ENCODE data around the gene ZNF530. TPM values are rescaled to one million over a fixed set of nuclear protein-coding genes. Genes with fewer than 3 reads are reported as not detected.
A peak's percentile ranks its signal among the peaks of the same experiment; 100 is the strongest.

Gene ZNF530
- total RNA-seq, 1 donor from 2014 or later = 20.4 TPM

DNA sequence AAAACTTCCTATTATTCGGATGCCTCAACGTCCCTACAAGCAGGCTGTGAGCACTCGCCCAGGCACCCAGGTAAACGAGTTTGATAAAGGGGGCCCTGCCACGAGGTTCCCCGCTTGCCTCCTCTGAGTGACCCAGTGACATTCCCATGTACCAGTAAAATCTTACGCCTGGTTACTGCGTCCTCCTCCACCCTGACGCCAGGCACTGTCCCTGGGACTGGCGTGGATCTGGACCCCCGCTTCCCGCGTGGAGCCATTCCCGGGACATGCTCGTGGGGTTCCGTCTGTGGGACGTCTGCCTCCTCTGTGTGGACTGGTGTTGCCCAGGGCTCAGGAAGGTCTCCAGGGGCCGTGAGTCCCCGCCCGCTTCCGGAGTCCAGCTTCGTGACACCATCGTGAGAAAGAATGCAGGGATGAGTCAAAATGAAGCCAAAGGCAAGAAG, 39.6 kb upstream of the ZNF530 start:
- H3K9me3 Mint-ChIP-seq = peaks cover 73% of the 10 kb centered on the region
- peak overlapping the region; percentile 84 for H3K4me2 ChIP-seq
- no peak for DNase-seq (ENCODE audit: low spot score)
- peaks cover 13% of the 10 kb centered on the region for H3K27me3 Mint-ChIP-seq (ENCODE audit: insufficient read depth, low read depth)
- H3K4me3 ChIP-seq = peak overlapping the region; percentile 87
- H2AFZ ChIP-seq (replicated peaks) = peak overlapping the region; percentile 89
- H3K36me3 ChIP-seq = no peaks in the 10 kb centered on the region
- peaks cover 35% of the 10 kb centered on the region for H3K36me3 Mint-ChIP-seq
- H3K9me3 ChIP-seq (ENCODE audit: low read depth) = peaks cover 16% of the 10 kb centered on the region
- H3K27ac ChIP-seq = no peak overlapping the region
- H3K27ac Mint-ChIP-seq = peak overlapping the region; percentile 65
- H4K20me1 ChIP-seq (ENCODE audit: low read depth) = peaks cover 8% of the 10 kb centered on the region
- H3K27me3 ChIP-seq = no peaks in the 10 kb centered on the region
- H3K4me3 Mint-ChIP-seq = peak overlapping the region; percentile 99
- H3K4me1 ChIP-seq = peaks cover 6% of the 10 kb centered on the region
- H3K9ac ChIP-seq = no peak overlapping the region
- H3K4me1 Mint-ChIP-seq = peaks cover 11% of the 10 kb centered on the region
- no peaks in the 10 kb centered on the region for H3F3A ChIP-seq (ENCODE audit: low read depth)
- peaks cover 20% of the 10 kb centered on the region for H3K79me2 ChIP-seq (ENCODE audit: low read depth)
- TF ChIP-seq EZH2phosphoT487 (IDR thresholded peaks at IDR 0.05) (no peak), EZH2 (IDR thresholded peaks at IDR 0.05) (no peak)
- TF ChIP-seq, protein P1, sequence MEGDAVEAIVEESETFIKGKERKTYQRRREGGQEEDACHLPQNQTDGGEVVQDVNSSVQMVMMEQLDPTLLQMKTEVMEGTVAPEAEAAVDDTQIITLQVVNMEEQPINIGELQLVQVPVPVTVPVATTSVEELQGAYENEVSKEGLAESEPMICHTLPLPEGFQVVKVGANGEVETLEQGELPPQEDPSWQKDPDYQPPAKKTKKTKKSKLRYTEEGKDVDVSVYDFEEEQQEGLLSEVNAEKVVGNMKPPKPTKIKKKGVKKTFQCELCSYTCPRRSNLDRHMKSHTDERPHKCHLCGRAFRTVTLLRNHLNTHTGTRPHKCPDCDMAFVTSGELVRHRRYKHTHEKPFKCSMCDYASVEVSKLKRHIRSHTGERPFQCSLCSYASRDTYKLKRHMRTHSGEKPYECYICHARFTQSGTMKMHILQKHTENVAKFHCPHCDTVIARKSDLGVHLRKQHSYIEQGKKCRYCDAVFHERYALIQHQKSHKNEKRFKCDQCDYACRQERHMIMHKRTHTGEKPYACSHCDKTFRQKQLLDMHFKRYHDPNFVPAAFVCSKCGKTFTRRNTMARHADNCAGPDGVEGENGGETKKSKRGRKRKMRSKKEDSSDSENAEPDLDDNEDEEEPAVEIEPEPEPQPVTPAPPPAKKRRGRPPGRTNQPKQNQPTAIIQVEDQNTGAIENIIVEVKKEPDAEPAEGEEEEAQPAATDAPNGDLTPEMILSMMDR (IDR thresholded peaks at IDR 0.05) = no peak

DNA sequence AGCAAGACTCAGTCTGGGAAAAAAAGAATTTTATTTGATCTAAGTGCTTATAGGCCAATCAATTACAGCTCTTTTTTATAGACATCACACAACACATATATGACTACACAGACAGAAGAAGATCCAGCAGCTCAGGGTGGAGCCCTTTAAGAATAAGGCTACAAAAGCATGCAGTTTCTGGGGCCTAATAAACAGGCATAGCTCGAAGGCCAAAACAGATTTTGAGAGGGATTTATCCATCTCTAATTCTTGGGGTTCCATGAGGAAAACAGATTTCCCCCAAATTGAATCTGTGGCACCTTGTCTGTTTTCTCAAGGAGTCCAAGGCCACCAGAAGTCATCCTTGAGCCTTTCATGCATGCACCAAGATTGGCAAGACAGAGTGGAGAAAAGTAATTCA, 36.1 kb upstream of the ZNF530 start:
- Histone ChIP-seq H2AFZ (replicated peaks) (no peak overlapping the region), H3K27me3 (no peaks in the 10 kb centered on the region), H3K27ac (no peak overlapping the region), H3F3A (ENCODE audit: low read depth) (no peaks in the 10 kb centered on the region), H3K36me3 (no peaks in the 10 kb centered on the region), H4K20me1 (ENCODE audit: low read depth) (peaks cover 5% of the 10 kb centered on the region), H3K9ac (no peak overlapping the region), H3K4me2 (no peak overlapping the region), H3K79me2 (ENCODE audit: low read depth) (peaks cover 10% of the 10 kb centered on the region), H3K9me3 (ENCODE audit: low read depth) (peaks cover 37% of the 10 kb centered on the region), H3K4me3 (no peak overlapping the region), H3K4me1 (peaks cover 4% of the 10 kb centered on the region)
- H3K36me3 Mint-ChIP-seq = peaks cover 8% of the 10 kb centered on the region
- no peak overlapping the region for H3K4me3 Mint-ChIP-seq
- H3K9me3 Mint-ChIP-seq = peaks cover 84% of the 10 kb centered on the region
- DNase-seq (ENCODE audit: low spot score) = no peak
- H3K4me1 Mint-ChIP-seq = peaks cover 8% of the 10 kb centered on the region
- TF ChIP-seq EZH2 (IDR thresholded peaks at IDR 0.05) (no peak), EZH2phosphoT487 (IDR thresholded peaks at IDR 0.05) (no peak)
- TF ChIP-seq, protein P1 (IDR thresholded peaks at IDR 0.05) = no peak
- no peak overlapping the region for H3K27ac Mint-ChIP-seq
- peaks cover 16% of the 10 kb centered on the region for H3K27me3 Mint-ChIP-seq (ENCODE audit: insufficient read depth, low read depth)

DNA sequence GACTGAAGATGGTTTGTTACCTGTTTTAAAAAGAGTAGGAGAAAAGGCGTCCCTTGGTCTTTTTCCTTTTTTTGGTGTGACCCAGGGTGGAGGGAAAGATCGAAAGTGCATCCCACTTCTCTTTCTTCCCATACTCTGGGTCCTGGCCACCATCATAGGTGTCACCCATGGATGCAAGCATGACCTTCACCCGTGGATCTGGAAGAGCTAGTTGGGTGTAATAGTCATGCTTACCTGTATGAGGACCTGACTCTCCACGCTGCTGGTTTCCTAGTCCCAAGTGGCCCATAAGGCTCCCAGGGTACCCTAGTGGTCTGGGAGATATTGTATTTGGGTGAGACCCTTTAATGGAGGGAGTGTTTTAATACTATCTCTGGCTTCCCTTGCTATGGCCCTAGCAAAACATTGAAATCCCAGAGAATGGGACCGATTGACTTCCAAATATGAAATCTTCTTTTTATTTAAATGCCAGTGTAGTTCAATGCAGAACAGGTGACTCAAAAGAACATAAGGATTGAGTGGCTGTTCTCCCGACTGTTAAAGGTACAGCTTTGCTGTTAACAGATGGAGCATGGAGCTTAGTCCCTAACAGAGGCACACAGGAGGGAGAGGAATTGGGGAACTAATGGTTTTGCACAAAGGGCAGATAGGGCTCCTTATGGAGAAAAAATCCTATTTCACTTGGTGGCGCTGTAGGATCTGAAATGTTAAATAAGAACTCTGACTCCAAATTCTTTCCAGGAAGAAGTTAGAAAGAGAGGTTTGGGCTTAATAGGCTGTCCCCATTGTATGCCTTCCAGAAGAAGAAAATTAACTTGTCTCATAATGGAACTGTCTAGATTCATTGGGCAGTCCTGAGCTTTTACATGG, 33.1 kb upstream of the ZNF530 start:
- Histone ChIP-seq H3K9me3 (ENCODE audit: low read depth) (peaks cover 28% of the 10 kb centered on the region), H4K20me1 (ENCODE audit: low read depth) (no peaks in the 10 kb centered on the region), H3K4me1 (no peaks in the 10 kb centered on the region), H3F3A (ENCODE audit: low read depth) (no peaks in the 10 kb centered on the region), H3K79me2 (ENCODE audit: low read depth) (no peaks in the 10 kb centered on the region), H3K27ac (no peak overlapping the region), H3K36me3 (peaks cover under 1% of the 10 kb centered on the region), H3K27me3 (no peaks in the 10 kb centered on the region), H3K4me2 (no peak overlapping the region), H2AFZ (replicated peaks) (no peak overlapping the region), H3K9ac (no peak overlapping the region), H3K4me3 (no peak overlapping the region)
- Mint-ChIP-seq H3K36me3 (peaks cover 16% of the 10 kb centered on the region), H3K27me3 (ENCODE audit: insufficient read depth, low read depth) (peaks cover 4% of the 10 kb centered on the region), H3K9me3 (peaks cover 92% of the 10 kb centered on the region), H3K4me1 (no peaks in the 10 kb centered on the region), H3K27ac (no peak overlapping the region), H3K4me3 (no peak overlapping the region)
- TF ChIP-seq, protein P1 (IDR thresholded peaks at IDR 0.05) = no peak
- TF ChIP-seq EZH2phosphoT487 (IDR thresholded peaks at IDR 0.05) (no peak), EZH2 (IDR thresholded peaks at IDR 0.05) (no peak)
- peak; percentile 40 for DNase-seq (ENCODE audit: low spot score)

All from neural progenitor cell (in vitro differentiated cells).